ENCODE results near the gene LITAFD.
A peak's percentile ranks its signal among the peaks of the same experiment; 100 is the strongest.

Gene LITAFD

GRCh38 chr16:8924214-8924613 is 42.1 kb downstream of the LITAFD start:
- DNase-seq = no peak

GRCh38 chr16:8925455-8925854 is 43.3 kb downstream of the LITAFD start:
- DNase-seq = no peak

DNA sequence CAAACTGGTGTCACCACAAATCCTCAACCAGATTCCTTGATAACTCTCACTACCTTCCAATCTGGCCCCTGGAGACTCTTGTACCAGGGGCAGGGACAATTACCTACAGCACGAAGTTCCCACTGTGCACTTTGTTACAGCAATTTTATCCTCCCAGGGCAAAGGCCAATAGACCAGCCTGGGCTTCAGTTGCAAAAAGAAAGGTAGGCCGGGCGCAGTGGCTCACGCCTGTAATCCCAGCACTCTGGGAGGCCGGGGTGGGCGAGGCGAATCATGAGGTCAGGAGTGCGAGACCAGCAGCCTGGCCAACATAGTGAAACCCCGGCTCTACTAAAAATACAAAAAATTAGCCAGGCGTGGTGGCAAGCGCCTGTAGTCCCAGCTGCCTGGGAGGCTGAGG is 44.7 kb downstream of the LITAFD start:
- no peak for DNase-seq

DNA sequence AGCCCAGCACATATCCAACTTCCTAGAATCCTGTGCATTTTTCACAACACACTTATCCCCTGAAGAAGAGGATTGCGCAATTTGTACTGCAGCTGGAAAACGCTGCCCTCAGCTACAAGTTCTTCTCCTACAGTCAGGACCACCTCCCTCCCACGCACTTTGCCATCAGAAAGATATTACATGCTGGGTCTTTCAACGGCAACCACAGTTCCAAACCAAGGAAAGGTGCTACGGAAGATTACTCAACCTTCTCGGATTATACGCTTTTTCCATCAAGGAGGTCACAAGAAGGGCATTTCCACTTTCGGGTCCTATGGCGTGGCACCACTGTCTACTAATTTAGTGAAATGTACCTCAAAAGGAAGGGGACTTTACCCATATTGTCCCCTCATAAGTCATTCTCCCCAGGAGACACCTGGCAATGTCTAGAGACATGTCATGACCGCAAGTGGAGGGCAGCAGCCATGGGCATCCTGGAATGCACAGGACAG is 46.4 kb downstream of the LITAFD start:
- peak; percentile 61 for DNase-seq

- no peak for DNase-seq
Observed at GRCh38 chr16:8929086-8929748, 47.1 kb downstream of the LITAFD start.

DNA sequence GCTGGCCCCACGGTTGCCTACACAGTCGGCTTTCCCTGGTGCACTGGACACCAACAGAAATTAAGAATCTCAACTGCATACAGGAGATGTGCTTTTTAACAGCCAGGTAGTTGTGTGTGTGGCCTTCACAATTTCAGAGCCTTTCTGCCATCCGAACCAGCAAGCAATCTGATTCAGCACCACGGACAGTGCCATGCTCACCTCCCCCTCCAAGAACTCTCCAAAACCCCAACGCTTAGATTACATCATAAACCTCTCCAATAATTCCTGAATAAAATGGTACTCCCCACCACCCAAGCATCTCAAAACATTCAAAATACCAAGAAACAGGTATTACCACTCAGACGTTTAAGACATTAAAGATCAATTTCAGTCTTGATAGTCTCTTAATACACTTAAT is 49.7 kb downstream of the LITAFD start:
- peak; percentile 54 for DNase-seq

DNA sequence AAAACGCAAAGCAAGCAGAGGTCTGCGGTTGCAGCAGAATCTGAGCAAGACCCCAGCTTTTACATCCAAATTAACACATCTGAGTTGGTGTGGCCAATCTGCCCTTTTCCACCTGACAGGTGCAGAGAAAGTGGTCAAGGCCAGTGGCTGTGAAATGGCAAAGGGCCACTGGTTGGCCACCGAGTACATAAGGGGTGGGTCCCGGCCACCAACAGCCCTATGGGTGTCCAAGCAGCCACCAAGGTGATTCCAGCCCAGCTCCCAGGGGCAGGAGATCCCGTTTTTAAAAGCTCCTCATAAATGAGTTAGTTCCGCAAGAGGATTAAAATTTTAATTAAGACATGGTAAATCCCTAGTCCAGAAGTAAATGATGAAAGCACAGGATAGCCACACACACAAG is 52.5 kb downstream of the LITAFD start:
- no peak for DNase-seq

Data from stimulated activated CD4-positive, alpha-beta T cell treated with anti-CD3 and anti-CD28 coated beads, Interleukin-4, amount 100 ng/mL, for 24 hours (primary cell).